Caco-2 (cell line): ENCODE results near the gene VWA8. TPM values are rescaled to one million over a fixed set of nuclear protein-coding genes. Genes with fewer than 3 reads are reported as not detected.
"Not testable (repeated sequence)": the region's sequence is repeated elsewhere in the genome, so short reads cannot be mapped to it uniquely, and the experiment has no call there.

ENCODE experiments used
- BruUV-seq: library from RNA; stranded (reverse); fragments of 400-500 nt; replicated peaks from 2 replicates; lab custom pipeline; 2021; lab: Mats Ljungman, UMichigan
- CTCF ChIA-PET: fragments of 300-600 bp; sonication (Branson Sonifier 250); formaldehyde crosslinking; loops from one replicate; lab custom pipeline; 2022; ENCODE audit warnings: antibody characterized with exemption; lab: Charles Lee
- POLR2A ChIA-PET: fragments of 300-600 bp; sonication (Branson Sonifier 250); formaldehyde crosslinking; loops from one replicate; lab custom pipeline; 2022; ENCODE audit warnings: antibody characterized with exemption; lab: Charles Lee
- DNase-seq, 2 experiments: peaks; one replicate each; pipeline versions ENCODE4 v3.0.0 to v3.0.0-alpha.2; 2020 to 2022
- H3K27me3 ChIP-seq: replicated peaks from 2 replicates; pipeline ENCODE4 v1.6.0; 2011; ENCODE audit warnings: low read length; ENCODE audit not compliant: control insufficient read depth, insufficient read depth
- H3K36me3 ChIP-seq: 2 replicates; pipeline ENCODE4 v1.5.1; 2011; ENCODE audit warnings: low read length; ENCODE audit not compliant: control insufficient read depth, insufficient read depth
- H3K4me1 ChIP-seq: fragments of 250-450 bp; sonication (Bioruptor Pico); 2 replicates; pipeline ENCODE4 v1.5.1; 2020; ENCODE audit warnings: mild to moderate bottlenecking
- H3K4me3 ChIP-seq: 2 replicates; pipeline ENCODE4 v1.5.1; 2011; ENCODE audit warnings: low read depth, mild to moderate bottlenecking, control low read depth, low read length
- H3K9me3 ChIP-seq: fragments of 250-450 bp; sonication (Bioruptor Pico); 2 replicates; pipeline ENCODE4 v1.5.1; 2020; ENCODE audit warnings: mild to moderate bottlenecking, moderate library complexity
- H3K27ac Mint-ChIP-seq: one replicate; pipeline ENCODE4 v1.8.0; 2022; ENCODE audit warnings: mixed read lengths; ENCODE audit not compliant: unreplicated experiment
- H3K27me3 Mint-ChIP-seq: one replicate; pipeline ENCODE4 v1.8.0; 2022; ENCODE audit warnings: mixed read lengths; ENCODE audit not compliant: insufficient read depth, unreplicated experiment
- H3K36me3 Mint-ChIP-seq: one replicate; pipeline ENCODE4 v1.8.0; 2022; ENCODE audit warnings: mild to moderate bottlenecking, mixed read lengths; ENCODE audit not compliant: insufficient read depth, unreplicated experiment
- H3K4me1 Mint-ChIP-seq: one replicate; pipeline ENCODE4 v1.8.0; 2022; ENCODE audit warnings: low read depth, mixed read lengths; ENCODE audit not compliant: unreplicated experiment
- H3K4me3 Mint-ChIP-seq: one replicate; pipeline ENCODE4 v1.8.0; 2022; ENCODE audit warnings: mild to moderate bottlenecking, moderate library complexity, mixed read lengths; ENCODE audit not compliant: unreplicated experiment
- H3K9me3 Mint-ChIP-seq: one replicate; pipeline ENCODE4 v1.8.0; 2022; ENCODE audit warnings: mixed read lengths; ENCODE audit not compliant: unreplicated experiment
- CTCF ChIP-seq, 2 experiments: fragments of 200-600 bp in 1 of 2; IDR thresholded peaks; 1 replicate in 1 of 2; 2 replicates in 1 of 2; pipeline versions ENCODE4 v1.5.1 to v1.8.0; 2011 to 2022; ENCODE audit warnings: antibody characterized with exemption in 1 of 2, control low read depth in 1 of 2, inconsistent platforms in 1 of 2, low read depth in 1 of 2, low read length in 1 of 2, mild to moderate bottlenecking in 1 of 2, moderate library complexity in 1 of 2; ENCODE audit not compliant: insufficient read depth in 1 of 2, severe bottlenecking in 1 of 2, unreplicated experiment in 1 of 2
- intact Hi-C: fragments of 100-400 bp; cut with micrococcal nuclease; formaldehyde crosslinking; loops from one replicate; pipeline ENCODE4 v1.10.0; 2022; ENCODE audit not compliant: unreplicated experiment
- total RNA-seq: library from RNA; stranded (reverse); gene quantifications from 2 replicates; pipeline ENCODE4 v1.2.3, GENCODE V29; 2022

The VWA8 gene
- total RNA-seq, 1 experiment from 2014 or later = 20.7 TPM

- intact Hi-C loops = no loop called here
- no peaks in the 10 kb centered on the region for H3K36me3 ChIP-seq
- H3K9me3 ChIP-seq = no peaks in the 10 kb centered on the region
- ChIA-PET CTCF (no interaction called here), POLR2A (interaction anchor here (0.5 to 0.6 kb wide), 2 partner anchors 14 to 88 kb away, joined by 4 read pairs; no protein-coding TSS in a partner anchor)
- Mint-ChIP-seq H3K4me1 (no peaks in the 10 kb centered on the region), H3K9me3 (no peaks in the 10 kb centered on the region), H3K27me3 (no peaks in the 10 kb centered on the region), H3K27ac (no peak overlapping the region), H3K4me3 (no peak overlapping the region), H3K36me3 (peaks cover 15% of the 10 kb centered on the region)
- TF ChIP-seq CTCF (IDR thresholded peaks at IDR 0.05; ENCODE audit: insufficient read depth in 1 of 2, low read depth in 1 of 2, low read length in 1 of 2, severe bottlenecking in 1 of 2, unreplicated experiment in 1 of 2) = no peak
- H3K4me3 ChIP-seq = no peak overlapping the region
- H3K4me1 ChIP-seq = no peaks in the 10 kb centered on the region; the same call in 1 of the 2 replicates
- no peaks in the 10 kb centered on the region for H3K27me3 ChIP-seq
- no peak for DNase-seq
- no TSS peak for BruUV-seq
Observed at GRCh38 chr13:41579168-41579567, 381.7 kb downstream of the VWA8 start.

- Mint-ChIP-seq H3K9me3 (no peaks in the 10 kb centered on the region), H3K4me3 (no peak overlapping the region), H3K27me3 (no peaks in the 10 kb centered on the region), H3K27ac (no peak overlapping the region), H3K36me3 (peaks cover 15% of the 10 kb centered on the region), H3K4me1 (no peaks in the 10 kb centered on the region)
- no peak for TF ChIP-seq CTCF (IDR thresholded peaks at IDR 0.05; ENCODE audit: insufficient read depth in 1 of 2, low read depth in 1 of 2, low read length in 1 of 2, severe bottlenecking in 1 of 2, unreplicated experiment in 1 of 2)
- intact Hi-C loops = no loop called here
- no peaks in the 10 kb centered on the region for H3K9me3 ChIP-seq
- DNase-seq = no peak
- ChIA-PET POLR2A (interaction anchor here (0.5 kb wide), 1 partner anchor 14 kb away, joined by 4 read pairs; no protein-coding TSS in a partner anchor), CTCF (no interaction called here)
- BruUV-seq = no TSS peak
- no peaks in the 10 kb centered on the region for H3K36me3 ChIP-seq
- no peak overlapping the region for H3K4me3 ChIP-seq
- no peaks in the 10 kb centered on the region for H3K27me3 ChIP-seq
- no peaks in the 10 kb centered on the region; the same call in 1 of the 2 replicates for H3K4me1 ChIP-seq
Observed at GRCh38 chr13:41578371-41578770, 382.5 kb downstream of the VWA8 start.

GRCh38 chr13:41577436-41577835 is 383.5 kb downstream of the VWA8 start:
- Mint-ChIP-seq H3K4me3 (no peak overlapping the region), H3K9me3 (no peaks in the 10 kb centered on the region), H3K4me1 (no peaks in the 10 kb centered on the region), H3K36me3 (peaks cover 7% of the 10 kb centered on the region), H3K27me3 (no peaks in the 10 kb centered on the region), H3K27ac (no peak overlapping the region)
- Histone ChIP-seq H3K9me3 (no peaks in the 10 kb centered on the region), H3K4me1 (no peaks in the 10 kb centered on the region; the same call in 1 of the 2 replicates), H3K4me3 (no peak overlapping the region), H3K36me3 (no peaks in the 10 kb centered on the region; the same call in 1 of the 2 replicates), H3K27me3 (no peaks in the 10 kb centered on the region)
- TF ChIP-seq CTCF (IDR thresholded peaks at IDR 0.05; ENCODE audit: insufficient read depth in 1 of 2, low read depth in 1 of 2, low read length in 1 of 2, severe bottlenecking in 1 of 2, unreplicated experiment in 1 of 2) = no peak
- ChIA-PET CTCF (no interaction called here), POLR2A (no interaction called here)
- no TSS peak for BruUV-seq
- intact Hi-C loops = no loop called here
- no peak for DNase-seq

DNA sequence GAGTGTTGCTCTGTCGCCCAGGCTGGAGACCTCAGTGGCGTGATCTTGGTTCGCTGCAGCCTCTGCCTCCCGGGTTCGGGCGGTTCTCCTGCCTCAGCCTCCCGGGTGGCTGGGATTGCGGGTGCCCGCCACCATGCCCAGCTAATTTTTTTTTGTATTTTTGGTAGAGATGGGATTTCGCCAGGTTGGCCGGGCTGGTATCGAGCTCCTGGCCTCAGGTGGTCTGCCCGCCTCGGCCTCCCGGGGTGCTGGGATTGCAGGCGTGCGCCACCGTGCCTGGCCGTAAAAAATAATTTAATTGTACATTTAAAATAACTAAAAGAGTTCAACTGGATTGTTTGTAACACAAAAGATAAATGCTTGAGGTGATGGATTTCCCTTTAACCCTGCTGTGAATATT is 387.3 kb downstream of the VWA8 start:
- H3K27me3 ChIP-seq, H3K4me1 ChIP-seq, H3K4me3 Mint-ChIP-seq, H3K4me1 Mint-ChIP-seq, H3K27ac Mint-ChIP-seq, DNase-seq, H3K9me3 ChIP-seq, intact Hi-C loops, BruUV-seq, CTCF ChIA-PET, H3K36me3 ChIP-seq, H3K27me3 Mint-ChIP-seq, H3K9me3 Mint-ChIP-seq, H3K4me3 ChIP-seq: not testable (repeated sequence)
- peaks cover 17% of the 10 kb centered on the region for H3K36me3 Mint-ChIP-seq
- POLR2A ChIA-PET = interaction anchor here (0.6 kb wide), 1 partner anchor 19 kb away, joined by 4 read pairs; no protein-coding TSS in a partner anchor

DNA sequence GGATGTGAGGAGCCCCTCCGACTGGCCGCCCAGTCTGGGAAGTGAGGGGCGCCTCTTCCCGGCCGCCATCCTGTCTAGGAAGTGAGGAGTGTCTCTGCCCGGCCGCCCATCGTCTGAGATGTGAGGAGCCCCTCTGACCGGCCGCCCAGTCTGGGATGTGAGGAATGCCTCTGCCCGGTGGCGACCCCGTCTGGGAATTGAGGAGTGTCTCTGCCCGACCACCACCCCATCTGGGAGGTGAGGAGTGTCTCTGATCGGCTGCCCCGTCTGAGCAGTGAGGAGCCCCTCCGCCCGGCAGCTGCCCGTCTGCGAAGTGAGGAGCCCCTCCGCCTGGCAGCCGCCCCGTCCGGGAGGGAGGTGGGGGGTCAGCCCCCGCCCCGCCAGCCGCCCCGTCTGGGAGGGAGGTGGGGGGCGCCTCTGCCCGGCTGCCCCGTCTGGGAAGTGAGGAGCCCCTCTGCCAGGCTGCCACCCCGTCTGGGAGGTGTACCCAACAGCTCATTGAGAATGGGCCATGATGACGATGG is 389.0 kb downstream of the VWA8 start:
- H3K4me1 Mint-ChIP-seq, H3K9me3 Mint-ChIP-seq, H3K27ac Mint-ChIP-seq, POLR2A ChIA-PET, DNase-seq, CTCF ChIA-PET, intact Hi-C loops, H3K27me3 ChIP-seq, H3K4me3 ChIP-seq, H3K27me3 Mint-ChIP-seq, H3K4me3 Mint-ChIP-seq, H3K36me3 ChIP-seq, H3K4me1 ChIP-seq, H3K9me3 ChIP-seq, BruUV-seq: not testable (repeated sequence)
- peaks cover 17% of the 10 kb centered on the region for H3K36me3 Mint-ChIP-seq
